GM23248 (cell line): ENCODE data around the gene SLC9A6. TPM values are rescaled to one million over a fixed set of nuclear protein-coding genes. Genes with fewer than 3 reads are reported as not detected.
A peak's percentile ranks its signal among the peaks of the same experiment; 100 is the strongest.
"Not testable (repeated sequence)": the region's sequence is repeated elsewhere in the genome, so short reads cannot be mapped to it uniquely, and the experiment has no call there.

ENCODE experiments used
- DNase-seq: peaks from one replicate; pipeline ENCODE4 v3.0.0-alpha.2; 2015
- H2AFZ ChIP-seq: fragments of 200-600 bp; sonication (generic); 2 replicates; pipeline ENCODE4 v1.6.1; 2016; ENCODE audit warnings: antibody characterized with exemption
- H3F3A ChIP-seq: fragments of 200-600 bp; sonication (generic); 2 replicates; pipeline ENCODE4 v1.6.1; 2016; ENCODE audit warnings: mild to moderate bottlenecking, antibody characterized with exemption, mixed run types; ENCODE audit not compliant: insufficient read depth
- H3K27ac ChIP-seq: fragments of 200-600 bp; sonication (generic); 2 replicates; pipeline ENCODE4 v1.5.1; 2016; ENCODE audit warnings: mild to moderate bottlenecking
- H3K27me3 ChIP-seq: fragments of 200-600 bp; sonication (generic); replicated peaks from 2 replicates; pipeline ENCODE4 v1.6.1; 2016; ENCODE audit warnings: mild to moderate bottlenecking; ENCODE audit not compliant: insufficient read depth
- H3K36me3 ChIP-seq: fragments of 200-600 bp; sonication (generic); 2 replicates; pipeline ENCODE4 v1.6.1; 2016; ENCODE audit warnings: low read depth, mild to moderate bottlenecking
- H3K4me1 ChIP-seq: fragments of 200-600 bp; sonication (generic); 2 replicates; pipeline ENCODE4 v1.6.1; 2016; ENCODE audit warnings: mild to moderate bottlenecking; ENCODE audit not compliant: insufficient read depth
- H3K4me2 ChIP-seq: fragments of 200-600 bp; sonication (generic); one replicate; pipeline ENCODE4 v1.6.1; 2016; ENCODE audit warnings: mild to moderate bottlenecking; ENCODE audit not compliant: unreplicated experiment
- H3K4me3 ChIP-seq: fragments of 200-600 bp; sonication (generic); 2 replicates; pipeline ENCODE4 v1.5.1; 2016; ENCODE audit warnings: mild to moderate bottlenecking
- H3K79me2 ChIP-seq: fragments of 200-600 bp; sonication (generic); 2 replicates; pipeline ENCODE4 v1.6.1; 2016; ENCODE audit warnings: mild to moderate bottlenecking; ENCODE audit not compliant: insufficient read depth
- H3K9ac ChIP-seq: fragments of 200-600 bp; sonication (generic); 2 replicates; pipeline ENCODE4 v1.6.1; 2016; ENCODE audit warnings: mild to moderate bottlenecking
- H3K9me2 ChIP-seq: fragments of 200-600 bp; sonication (generic); 2 replicates; pipeline ENCODE4 v1.6.1; 2016; ENCODE audit warnings: mixed run types, mild to moderate bottlenecking, moderate library complexity; ENCODE audit not compliant: insufficient read depth
- H3K9me3 ChIP-seq: fragments of 200-600 bp; sonication (generic); one replicate; pipeline ENCODE4 v1.6.1; 2017; ENCODE audit warnings: low read depth
- H4K20me1 ChIP-seq: fragments of 200-600 bp; sonication (generic); 2 replicates; pipeline ENCODE4 v1.6.0; 2016; ENCODE audit not compliant: insufficient read depth
- EZH2 ChIP-seq: fragments of 200-600 bp; sonication (generic); IDR thresholded peaks from 2 replicates; pipeline ENCODE4 v1.6.1; 2018; ENCODE audit warnings: antibody characterized with exemption, mild to moderate bottlenecking; ENCODE audit not compliant: insufficient read depth, poor library complexity, severe bottlenecking
- EZH2phosphoT487 ChIP-seq: fragments of 200-600 bp; sonication (generic); IDR thresholded peaks from 2 replicates; pipeline ENCODE4 v1.6.1; 2018; ENCODE audit warnings: antibody characterized with exemption, moderate library complexity, mild to moderate bottlenecking, low read depth; ENCODE audit not compliant: insufficient read depth
- WGBS, 2 experiments: methylation state at CpG; one replicate each; pipeline ENCODE4 v1.1.6; 2015 to 2017; ENCODE audit warnings: low lambda C conversion rate in 2 of 2, low coverage in 1 of 2; ENCODE audit errors: missing lambda C conversion rate in 2 of 2; 5-methylcytosine and 5-hydroxymethylcytosine counted together
- in situ Hi-C: fragments of 300-500 bp; cut with MboI; formaldehyde crosslinking; loops from 2 replicates; pipeline ENCODE4 v1.15.0; 2020
- polyA plus RNA-seq: library from polyadenylated mRNA; unstranded; fragments of >200 nt; fragmentation: Nextera tagmentation; extraction: Ambion mirVana; gene quantifications from 2 replicates; pipeline ENCODE4 v1.2.1, GENCODE V29; 2016
- total RNA-seq: library from RNA; depleted of rRNA; stranded (reverse); fragments of >200 nt; shearing (Covaris generic); gene quantifications from 2 replicates; pipeline ENCODE4 v1.2.3, GENCODE V29; 2014

SLC9A6 gene
- total and polyA plus RNA-seq, 2 experiments from 2014 or later = 11.4 to 27.0 TPM

DNA sequence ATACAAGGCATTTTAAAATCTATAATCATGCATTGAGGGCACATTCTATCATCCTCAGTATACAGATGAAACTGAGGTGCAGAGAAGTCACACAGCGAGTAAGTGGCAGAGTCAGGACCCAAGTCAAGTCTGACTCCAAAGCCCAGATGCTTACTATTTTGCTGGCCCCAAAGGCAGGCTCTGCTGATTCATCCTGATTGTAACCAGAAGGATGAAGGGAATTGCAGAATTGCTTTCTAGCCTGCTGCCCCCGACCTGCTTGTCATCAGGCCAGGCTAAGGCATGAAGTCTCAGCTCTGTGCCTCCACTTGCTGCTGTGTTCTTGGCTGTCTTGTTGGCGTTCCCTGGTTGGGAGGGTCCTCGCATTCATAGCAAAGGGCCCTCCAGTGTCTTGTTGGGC lies 62.7 kb downstream of the SLC9A6 start:
- DNase-seq = peak; percentile 82
- no peak for TF ChIP-seq EZH2
- no peak for TF ChIP-seq EZH2phosphoT487
- in situ Hi-C loops = loop anchor here (25.0 kb wide), 1 partner anchor 214 kb away; the partner anchor contains the start of gene MAP7D3
- no peaks in the 10 kb centered on the region for H3K9me3 ChIP-seq
- peak overlapping the region; percentile 21; the same call in 1 of the 2 replicates for H3K9ac ChIP-seq
- no peak overlapping the region for H3K4me3 ChIP-seq
- 0 to 3% methylated on average over 4 of the region's 4 CpGs for WGBS, 2 experiments
- no peaks in the 10 kb centered on the region for H3K9me2 ChIP-seq
- H3K27me3 ChIP-seq = no peaks in the 10 kb centered on the region
- H2AFZ ChIP-seq = no peak overlapping the region
- H3K4me1 ChIP-seq = peaks cover 20% of the 10 kb centered on the region
- H3K79me2 ChIP-seq = no peaks in the 10 kb centered on the region
- peaks cover 21% of the 10 kb centered on the region; the same call in 1 of the 2 replicates for H3F3A ChIP-seq
- H3K27ac ChIP-seq = peak overlapping the region; percentile 44
- no peaks in the 10 kb centered on the region for H4K20me1 ChIP-seq
- H3K4me2 ChIP-seq = peak overlapping the region; percentile 55
- no peaks in the 10 kb centered on the region for H3K36me3 ChIP-seq

DNA sequence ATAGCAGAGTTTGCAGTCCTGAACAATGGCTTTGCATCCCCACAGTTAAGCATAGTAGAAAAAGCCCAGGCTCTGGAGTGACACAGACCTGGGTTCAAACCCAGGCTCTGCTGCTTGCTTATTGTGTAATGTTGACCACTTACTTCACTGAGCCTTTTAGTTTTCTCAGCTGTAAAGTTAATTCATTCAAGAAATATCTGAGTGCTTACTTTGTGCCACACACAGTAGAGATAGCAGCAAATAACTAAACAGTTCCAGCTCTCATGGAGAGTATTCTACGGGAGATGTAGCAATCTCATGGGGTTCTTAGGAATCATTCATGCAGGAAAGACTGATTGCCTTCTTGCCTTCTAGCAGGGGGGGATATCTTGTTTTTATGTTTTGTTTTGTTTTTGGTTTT lies 63.2 kb downstream of the SLC9A6 start:
- Histone ChIP-seq H3F3A (peaks cover 21% of the 10 kb centered on the region; the same call in 1 of the 2 replicates), H3K4me2 (peak overlapping the region; percentile 55), H4K20me1 (no peaks in the 10 kb centered on the region), H3K9me3 (no peaks in the 10 kb centered on the region), H3K27me3 (no peaks in the 10 kb centered on the region), H3K4me3 (no peak overlapping the region), H3K9ac (peak overlapping the region; percentile 21; the same call in 1 of the 2 replicates), H3K79me2 (no peaks in the 10 kb centered on the region), H3K9me2 (no peaks in the 10 kb centered on the region), H3K4me1 (peaks cover 20% of the 10 kb centered on the region), H2AFZ (no peak overlapping the region), H3K36me3 (no peaks in the 10 kb centered on the region), H3K27ac (peak overlapping the region; percentile 44)
- DNase-seq = peak; percentile 49
- TF ChIP-seq EZH2phosphoT487 (no peak), EZH2 (no peak)
- 25 to 33% methylated on average over 1 of the region's 1 CpG for WGBS, 2 experiments
- in situ Hi-C loops = loop anchor here (25.0 kb wide), 1 partner anchor 214 kb away; the partner anchor contains the start of gene MAP7D3

DNA sequence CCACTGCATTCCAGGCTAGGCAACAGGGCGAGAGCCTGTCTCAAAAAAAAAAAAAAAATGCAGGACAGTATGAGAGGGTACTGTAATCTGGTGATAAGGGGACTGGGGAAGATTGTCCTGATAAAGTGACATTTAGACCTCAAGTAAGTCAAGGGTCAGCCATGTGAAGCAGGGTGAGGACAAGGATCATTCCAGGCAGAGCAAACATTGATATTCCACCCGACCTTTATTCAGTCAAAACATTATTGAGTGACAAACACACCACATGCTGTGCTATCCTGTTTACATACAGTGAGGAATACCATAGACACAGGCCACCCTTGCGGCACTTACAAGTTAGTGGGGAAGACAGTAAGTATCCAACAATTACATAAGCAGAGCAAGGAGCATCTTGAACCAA lies 64.4 kb downstream of the SLC9A6 start:
- no peaks in the 10 kb centered on the region for H3K36me3 ChIP-seq
- no peak for DNase-seq
- in situ Hi-C loops = loop anchor here (25.0 kb wide), 1 partner anchor 213 kb away; the partner anchor contains the start of gene MAP7D3
- H3K4me3 ChIP-seq = no peak overlapping the region
- no peaks in the 10 kb centered on the region for H3K9me2 ChIP-seq
- TF ChIP-seq EZH2 (no peak), EZH2phosphoT487 (no peak)
- H4K20me1 ChIP-seq = no peaks in the 10 kb centered on the region
- H3K4me2 ChIP-seq = no peak overlapping the region
- H3K27ac ChIP-seq = no peak overlapping the region
- H2AFZ ChIP-seq = no peak overlapping the region
- peaks cover 22% of the 10 kb centered on the region; the same call in 1 of the 2 replicates for H3F3A ChIP-seq
- H3K79me2 ChIP-seq = no peaks in the 10 kb centered on the region
- H3K27me3 ChIP-seq = no peaks in the 10 kb centered on the region
- no peak overlapping the region for H3K9ac ChIP-seq
- H3K9me3 ChIP-seq = no peaks in the 10 kb centered on the region
- peaks cover 22% of the 10 kb centered on the region for H3K4me1 ChIP-seq
- WGBS, 2 experiments = 96 to 100% methylated on average over 2 to 3 of the region's 3 CpGs

DNA sequence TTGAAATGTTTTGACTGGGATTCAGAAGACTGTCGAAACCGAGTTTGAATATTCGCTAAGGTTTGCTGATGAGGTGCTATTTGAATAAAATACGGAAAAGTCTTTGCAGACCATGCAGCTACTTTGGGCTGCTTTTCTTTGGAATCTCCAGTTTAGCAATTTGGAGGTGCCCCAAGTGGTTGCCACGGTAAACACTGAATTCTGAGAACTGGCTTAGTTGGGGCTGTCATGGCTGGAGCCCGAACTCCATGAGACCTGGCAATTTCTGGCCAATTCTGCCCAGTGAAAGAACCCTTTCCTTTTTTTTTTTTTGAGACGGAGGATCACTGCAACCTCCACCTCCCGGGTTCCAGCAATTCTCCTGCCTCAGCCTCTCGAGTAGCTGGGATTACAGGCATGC lies 65.6 kb downstream of the SLC9A6 start:
- H4K20me1 ChIP-seq, H3K9me3 ChIP-seq, H2AFZ ChIP-seq, H3K9me2 ChIP-seq, H3K4me3 ChIP-seq, H3K4me2 ChIP-seq, in situ Hi-C loops, H3K27me3 ChIP-seq, H3K36me3 ChIP-seq, DNase-seq, H3K27ac ChIP-seq, H3K9ac ChIP-seq, H3K79me2 ChIP-seq: not testable (repeated sequence)
- 43 to 47% methylated on average over 4 to 6 of the region's 9 CpGs for WGBS, 2 experiments
- Histone ChIP-seq H3F3A (peaks cover 32% of the 10 kb centered on the region; the same call in 1 of the 2 replicates), H3K4me1 (peaks cover 31% of the 10 kb centered on the region)

DNA sequence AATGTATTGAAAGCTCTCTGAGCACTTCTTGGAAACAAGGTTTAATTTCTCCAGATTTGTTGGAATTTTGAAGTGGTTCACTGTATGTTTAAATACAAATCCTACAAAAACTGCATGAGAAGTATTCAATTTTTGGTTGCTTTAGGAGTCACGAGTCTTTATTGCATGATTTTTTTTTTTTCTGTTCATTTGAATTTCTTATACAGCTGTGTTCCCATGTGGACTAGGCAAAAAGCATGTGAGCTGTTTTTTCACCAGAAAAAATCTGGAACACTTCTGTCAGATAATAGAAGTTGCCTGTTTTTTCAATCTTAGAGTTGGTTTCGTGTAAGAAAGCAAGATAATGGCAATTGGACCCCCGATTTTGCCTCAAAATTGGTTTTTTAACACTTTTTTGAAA lies 66.4 kb downstream of the SLC9A6 start:
- Histone ChIP-seq H3K9ac (no peak overlapping the region), H4K20me1 (no peaks in the 10 kb centered on the region), H3K4me3 (no peak overlapping the region), H3F3A (peaks cover 36% of the 10 kb centered on the region), H3K4me1 (peaks cover 34% of the 10 kb centered on the region), H3K9me2 (no peaks in the 10 kb centered on the region), H2AFZ (no peak overlapping the region), H3K79me2 (no peaks in the 10 kb centered on the region), H3K27ac (no peak overlapping the region), H3K4me2 (no peak overlapping the region), H3K27me3 (no peaks in the 10 kb centered on the region), H3K9me3 (no peaks in the 10 kb centered on the region), H3K36me3 (no peaks in the 10 kb centered on the region)
- TF ChIP-seq EZH2 = no peak
- in situ Hi-C loops = no loop called here
- 84 to 86% methylated on average over 3 of the region's 3 CpGs for WGBS, 2 experiments
- DNase-seq = no peak
